PC-9 (cell line): ENCODE measurements around the gene EEIG2. TPM values are rescaled to one million over a fixed set of nuclear protein-coding genes. Genes with fewer than 3 reads are reported as not detected.

Source experiments
- BruUV-seq: library from RNA; stranded (reverse); fragments of 400-500 nt; replicated peaks from 2 replicates; lab custom pipeline; 2021; lab: Mats Ljungman, UMichigan
- CTCF ChIA-PET: fragments of 300-600 bp; sonication (Branson Sonifier 250); formaldehyde crosslinking; loops from one replicate; lab custom pipeline; 2022; ENCODE audit warnings: antibody characterized with exemption; lab: Charles Lee
- POLR2A ChIA-PET: fragments of 300-600 bp; sonication (Branson Sonifier 250); formaldehyde crosslinking; loops from one replicate; lab custom pipeline; 2022; ENCODE audit warnings: antibody characterized with exemption; ENCODE audit not compliant: unreplicated experiment; lab: Charles Lee
- DNase-seq, 2 experiments: peaks; one replicate each; pipeline versions ENCODE4 v3.0.0 to v3.0.0-alpha.2; 2015 to 2022; ENCODE audit warnings: mixed read lengths in 1 of 2
- H2AFZ ChIP-seq: fragments of 200-600 bp; sonication (generic); 2 replicates; pipeline ENCODE4 v1.8.1; 2017; ENCODE audit warnings: antibody characterized with exemption
- H3F3A ChIP-seq: fragments of 200-600 bp; sonication (generic); 2 replicates; pipeline ENCODE4 v1.8.1; 2017; ENCODE audit warnings: antibody characterized with exemption, mild to moderate bottlenecking, low read depth; ENCODE audit not compliant: insufficient read depth
- H3K27ac ChIP-seq: fragments of 200-600 bp; sonication (generic); 2 replicates; pipeline ENCODE4 v1.6.1; 2016; ENCODE audit warnings: mixed run types
- H3K27me3 ChIP-seq: fragments of 200-600 bp; sonication (generic); 2 replicates; pipeline ENCODE4 v1.6.1; 2016; ENCODE audit warnings: low read depth, mixed run types; ENCODE audit not compliant: insufficient read depth
- H3K36me3 ChIP-seq: fragments of 200-600 bp; sonication (generic); 2 replicates; pipeline ENCODE4 v1.6.1; 2016; ENCODE audit warnings: low read depth, mixed run types
- H3K4me1 ChIP-seq: fragments of 200-600 bp; sonication (generic); replicated peaks from 2 replicates; pipeline ENCODE4 v1.6.1; 2016; ENCODE audit warnings: mixed run types; ENCODE audit not compliant: insufficient read depth
- H3K4me2 ChIP-seq: fragments of 200-600 bp; sonication (generic); 2 replicates; pipeline ENCODE4 v1.6.1; 2017; ENCODE audit warnings: mixed run types
- H3K4me3 ChIP-seq: fragments of 200-600 bp; sonication (generic); 2 replicates; pipeline ENCODE4 v1.6.1; 2016; ENCODE audit warnings: mixed run types
- H3K79me2 ChIP-seq: fragments of 200-600 bp; sonication (generic); 2 replicates; pipeline ENCODE4 v1.6.1; 2017; ENCODE audit warnings: low read depth, mixed run types
- H3K9me2 ChIP-seq: fragments of 200-600 bp; sonication (generic); 2 replicates; pipeline ENCODE4 v1.8.1; 2017; ENCODE audit warnings: mild to moderate bottlenecking; ENCODE audit not compliant: insufficient read depth
- H3K9me3 ChIP-seq: fragments of 200-600 bp; sonication (generic); 2 replicates; pipeline ENCODE4 v1.8.1; 2016; ENCODE audit warnings: low read depth; ENCODE audit not compliant: insufficient read depth
- H4K20me1 ChIP-seq: fragments of 200-600 bp; sonication (generic); 2 replicates; pipeline ENCODE4 v1.8.1; 2017; ENCODE audit not compliant: insufficient read depth
- EZH2 ChIP-seq: fragments of 200-600 bp; sonication (generic); IDR thresholded peaks from 2 replicates; pipeline ENCODE4 v1.8.0; 2017; ENCODE audit warnings: antibody characterized with exemption, low read depth
- intact Hi-C: fragments of 100-400 bp; cut with micrococcal nuclease; formaldehyde crosslinking; loops from one replicate; pipeline ENCODE4 v1.10.0; 2022; ENCODE audit not compliant: unreplicated experiment
- total RNA-seq: library from RNA; stranded (reverse); gene quantifications from 2 replicates; pipeline ENCODE4 v1.2.3, GENCODE V29; 2021
- TF ChIP-seq, protein P1 (sequence below): fragments of 200-600 bp; sonication (generic); conservative IDR thresholded peaks from 2 replicates; pipeline ENCODE4 v1.6.1; 2017; ENCODE audit warnings: mixed run types, antibody characterized with exemption, mild to moderate bottlenecking, moderate library complexity

Gene EEIG2
- total RNA-seq, 1 experiment from 2014 or later = 31.9 TPM

DNA sequence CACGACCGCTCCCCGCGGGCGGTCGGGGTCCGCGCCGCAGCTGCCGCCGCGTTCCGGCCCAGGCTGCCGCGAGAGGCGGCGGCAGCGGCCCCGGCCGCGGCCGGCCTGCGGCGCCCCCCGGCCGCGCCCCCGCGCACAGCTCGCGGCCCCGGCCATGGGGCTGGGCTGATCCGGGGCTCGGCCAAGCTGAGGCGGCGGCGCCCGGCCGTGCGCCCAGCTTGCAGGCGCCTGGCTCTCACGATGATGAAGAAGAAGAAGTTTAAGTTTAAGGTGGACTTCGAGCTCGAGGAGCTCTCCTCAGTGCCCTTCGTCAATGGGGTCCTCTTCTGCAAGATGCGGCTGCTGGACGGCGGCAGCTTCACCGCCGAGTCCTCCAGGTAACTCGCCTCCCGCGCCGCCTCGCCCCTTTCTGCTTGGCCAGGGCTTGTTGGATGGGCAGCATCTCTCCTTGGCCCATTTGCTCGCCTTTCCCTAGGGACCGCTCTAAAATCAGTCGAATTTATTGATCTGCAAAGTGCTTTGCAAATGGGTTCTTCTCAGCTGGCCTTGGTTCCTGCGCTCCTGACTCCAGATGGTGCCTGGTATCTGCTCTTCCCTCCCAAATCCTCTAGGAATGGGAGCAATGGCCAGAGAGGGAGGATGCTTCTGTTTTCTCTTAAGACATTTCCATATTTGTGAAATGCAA lies 431 bp downstream of the EEIG2 start:
- TF ChIP-seq, protein P1, sequence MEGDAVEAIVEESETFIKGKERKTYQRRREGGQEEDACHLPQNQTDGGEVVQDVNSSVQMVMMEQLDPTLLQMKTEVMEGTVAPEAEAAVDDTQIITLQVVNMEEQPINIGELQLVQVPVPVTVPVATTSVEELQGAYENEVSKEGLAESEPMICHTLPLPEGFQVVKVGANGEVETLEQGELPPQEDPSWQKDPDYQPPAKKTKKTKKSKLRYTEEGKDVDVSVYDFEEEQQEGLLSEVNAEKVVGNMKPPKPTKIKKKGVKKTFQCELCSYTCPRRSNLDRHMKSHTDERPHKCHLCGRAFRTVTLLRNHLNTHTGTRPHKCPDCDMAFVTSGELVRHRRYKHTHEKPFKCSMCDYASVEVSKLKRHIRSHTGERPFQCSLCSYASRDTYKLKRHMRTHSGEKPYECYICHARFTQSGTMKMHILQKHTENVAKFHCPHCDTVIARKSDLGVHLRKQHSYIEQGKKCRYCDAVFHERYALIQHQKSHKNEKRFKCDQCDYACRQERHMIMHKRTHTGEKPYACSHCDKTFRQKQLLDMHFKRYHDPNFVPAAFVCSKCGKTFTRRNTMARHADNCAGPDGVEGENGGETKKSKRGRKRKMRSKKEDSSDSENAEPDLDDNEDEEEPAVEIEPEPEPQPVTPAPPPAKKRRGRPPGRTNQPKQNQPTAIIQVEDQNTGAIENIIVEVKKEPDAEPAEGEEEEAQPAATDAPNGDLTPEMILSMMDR = no peak; the same call in 1 of the 2 replicates
- no peak for TF ChIP-seq EZH2
- Histone ChIP-seq H3K27me3 (no peaks in the 10 kb centered on the region), H3K4me2 (peak overlapping the region; percentile 78), H3K9me2 (no peaks in the 10 kb centered on the region), H3K4me3 (peak overlapping the region; percentile 69), H3K27ac (no peak overlapping the region), H3K9me3 (no peaks in the 10 kb centered on the region), H3K36me3 (no peaks in the 10 kb centered on the region), H3F3A (no peaks in the 10 kb centered on the region; the same call in 1 of the 2 replicates), H4K20me1 (no peaks in the 10 kb centered on the region), H3K4me1 (peaks cover 26% of the 10 kb centered on the region), H2AFZ (peak overlapping the region; percentile 88), H3K79me2 (0 out of 2 replicates have a peak, but pooled peaks cover 13% of the 10 kb centered on the region)
- peak in 1 of 2 experiments; percentile 33 for DNase-seq
- CTCF ChIA-PET = interaction anchor here (0.6 to 1.8 kb wide), 11 partner anchors 26 to 778 kb away, joined by 3 to 6 read pairs (median 4); partner anchors contain the start of gene SLC25A24
- intact Hi-C loops = no loop called here
- POLR2A ChIA-PET = interaction anchor here (0.5 kb wide), 1 partner anchor 528 kb away, joined by 3 read pairs; no protein-coding TSS in a partner anchor
- BruUV-seq = TSS peak; percentile 85

DNA sequence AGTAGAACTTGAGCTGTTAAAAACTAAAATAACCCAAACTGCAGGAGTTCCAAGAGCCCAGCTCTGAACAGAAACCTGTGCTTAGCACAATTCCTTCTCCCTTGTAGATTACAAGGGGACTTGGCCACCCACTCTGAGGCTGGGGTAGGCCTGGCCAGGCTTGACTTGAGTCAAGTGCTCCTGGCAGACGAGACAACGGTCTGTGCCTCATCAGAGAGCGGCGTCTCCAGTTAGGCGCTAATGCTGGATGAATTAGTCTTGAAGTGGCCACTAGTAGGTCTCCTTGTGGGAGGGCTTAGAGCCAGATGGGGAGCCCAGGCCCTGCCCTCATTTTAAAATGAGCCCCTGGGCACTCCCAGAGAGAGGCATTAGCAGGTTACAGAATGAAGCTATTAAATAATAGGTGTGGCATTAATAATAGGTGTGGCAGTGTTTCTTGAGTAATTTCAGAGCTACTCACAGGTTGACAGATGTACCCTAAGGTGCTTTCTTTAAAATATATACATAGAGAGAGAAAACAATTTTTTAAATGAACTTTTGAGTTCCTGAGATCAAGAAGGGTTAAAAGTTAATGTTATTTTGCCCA lies 1.1 kb downstream of the EEIG2 start:
- ChIA-PET CTCF (interaction anchor here (0.5 to 1.7 kb wide), 10 partner anchors 28 to 779 kb away, joined by 3 to 9 read pairs (median 4); partner anchors contain the start of gene SLC25A24), POLR2A (interaction anchor here (0.5 to 0.6 kb wide), 2 partner anchors 77 to 527 kb away, joined by 3 read pairs; no protein-coding TSS in a partner anchor)
- H3K4me3 ChIP-seq = peak overlapping the region; percentile 69
- no peaks in the 10 kb centered on the region for H3K9me3 ChIP-seq
- no peaks in the 10 kb centered on the region for H3K36me3 ChIP-seq
- TF ChIP-seq, protein P1 = no peak
- no peak for TF ChIP-seq EZH2
- no peaks in the 10 kb centered on the region for H3K9me2 ChIP-seq
- intact Hi-C loops = loop anchor here (1.0 kb wide), 1 partner anchor 49 kb away; no protein-coding TSS in a partner anchor
- DNase-seq = peak; percentile 48 to 55
- peaks cover 26% of the 10 kb centered on the region for H3K4me1 ChIP-seq
- H3K79me2 ChIP-seq = 0 out of 2 replicates have a peak, but pooled peaks cover 13% of the 10 kb centered on the region
- TSS peak; percentile 59 for BruUV-seq
- no peaks in the 10 kb centered on the region; the same call in 1 of the 2 replicates for H3F3A ChIP-seq
- peak overlapping the region; percentile 88 for H2AFZ ChIP-seq
- H3K27ac ChIP-seq = no peak overlapping the region
- H4K20me1 ChIP-seq = no peaks in the 10 kb centered on the region
- no peaks in the 10 kb centered on the region for H3K27me3 ChIP-seq
- peak overlapping the region; percentile 78 for H3K4me2 ChIP-seq

DNA sequence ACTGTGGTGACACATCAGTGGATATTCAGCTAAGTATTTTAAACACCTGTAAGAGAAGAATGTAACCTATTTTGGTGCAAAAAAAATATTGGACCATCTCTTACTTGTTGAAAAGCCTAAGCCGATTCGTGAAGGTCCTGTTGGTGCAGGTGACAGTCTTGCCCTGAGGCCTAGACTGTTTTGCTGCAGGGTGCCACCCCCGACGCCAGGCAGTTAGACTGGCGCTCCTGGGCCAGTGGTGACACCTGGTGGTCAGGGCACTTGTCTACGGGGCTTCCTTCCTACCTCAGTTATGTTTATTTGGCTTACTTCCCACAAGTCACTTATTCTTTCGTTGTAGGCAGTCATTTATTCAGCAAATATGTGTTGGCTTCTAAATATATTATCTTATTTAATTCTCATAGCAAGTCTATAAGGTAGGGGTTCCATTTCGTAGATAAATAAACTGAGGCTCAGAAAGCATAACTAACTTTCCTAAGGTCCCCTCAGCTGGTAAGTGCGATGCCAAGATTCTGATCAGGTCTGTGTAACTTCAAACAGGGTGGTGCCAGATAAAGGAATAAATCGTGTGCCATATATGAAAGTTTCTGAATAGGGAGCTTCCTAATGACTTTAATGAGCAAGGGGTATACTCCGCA lies 1.9 kb downstream of the EEIG2 start:
- Histone ChIP-seq H3K27me3 (no peaks in the 10 kb centered on the region), H3K27ac (no peak overlapping the region), H3K9me2 (no peaks in the 10 kb centered on the region), H2AFZ (no peak overlapping the region), H3K9me3 (no peaks in the 10 kb centered on the region), H3K4me3 (peak overlapping the region; percentile 69; the same call in 1 of the 2 replicates), H3K4me2 (peak overlapping the region; percentile 78), H3K79me2 (0 out of 2 replicates have a peak, but pooled peaks cover 13% of the 10 kb centered on the region), H3F3A (no peaks in the 10 kb centered on the region; the same call in 1 of the 2 replicates), H4K20me1 (no peaks in the 10 kb centered on the region), H3K4me1 (peaks cover 26% of the 10 kb centered on the region), H3K36me3 (no peaks in the 10 kb centered on the region)
- ChIA-PET CTCF (interaction anchor here (0.5 to 1.7 kb wide), 7 partner anchors 39 to 780 kb away, joined by 3 to 9 read pairs (median 5); partner anchors contain the start of gene SLC25A24), POLR2A (interaction anchor here (0.6 kb wide), 1 partner anchor 76 kb away, joined by 3 read pairs; no protein-coding TSS in a partner anchor)
- DNase-seq = peak; percentile 81 to 83
- BruUV-seq = no TSS peak
- TF ChIP-seq EZH2 = no peak
- TF ChIP-seq, protein P1 = peak; percentile 97
- intact Hi-C loops = loop anchor here (1.0 kb wide), 1 partner anchor 50 kb away; no protein-coding TSS in a partner anchor
